NCI-H2227 (cell line): Measurements from ENCODE around the gene CTXN1.
"Not testable (repeated sequence)": the region's sequence is repeated elsewhere in the genome, so short reads cannot be mapped to it uniquely, and the experiment has no call there.

Source experiments
- DNase-seq: peaks from one replicate; lab custom pipeline; 2025; ENCODE audit not compliant: unreplicated experiment; lab: John Stamatoyannopoulos, UW

Gene CTXN1

DNA sequence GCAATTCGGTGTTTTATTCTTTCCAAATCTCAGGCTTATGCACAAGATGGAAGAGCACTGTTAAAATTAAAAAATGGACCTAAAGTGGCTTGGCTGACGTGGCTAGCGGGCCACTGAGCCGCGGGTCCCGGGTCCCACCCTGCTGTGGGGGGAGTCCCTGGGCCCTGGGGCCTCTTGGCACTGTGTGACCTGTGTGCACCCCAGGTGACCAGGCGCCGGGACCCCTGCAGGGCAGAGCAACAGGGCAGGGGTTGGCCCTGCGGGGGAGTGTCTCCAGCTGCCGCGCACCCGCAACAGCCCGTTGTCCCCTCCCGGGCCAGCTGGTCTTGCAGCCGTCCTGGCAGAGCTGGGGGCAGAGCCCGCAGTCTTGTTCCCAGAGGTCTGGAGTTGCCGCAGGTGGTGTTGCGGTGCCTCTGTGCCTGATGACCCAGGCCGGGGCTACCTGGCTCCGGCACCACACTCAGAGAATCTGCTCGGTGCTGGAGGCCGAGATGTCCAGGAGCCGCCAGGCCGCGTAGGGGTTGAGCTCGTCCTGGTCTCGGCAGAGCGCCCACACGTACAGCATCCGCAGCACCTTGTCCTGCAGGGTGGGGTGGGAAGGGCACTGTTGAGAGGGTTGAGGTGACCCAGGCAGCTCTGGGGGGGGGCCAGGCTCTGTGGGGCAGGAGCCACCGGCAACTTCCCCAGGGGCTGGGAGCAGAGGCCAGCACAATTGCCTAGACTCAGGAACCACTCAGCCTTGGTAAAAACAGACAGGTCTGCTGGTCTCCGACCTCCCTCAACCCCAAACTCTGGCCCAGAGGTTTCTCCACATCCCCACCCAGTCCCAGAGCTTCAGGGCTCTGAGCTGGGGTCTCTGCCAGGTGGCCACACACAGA, 1.0 kb upstream of the CTXN1 start:
- DNase-seq: no peak

DNA sequence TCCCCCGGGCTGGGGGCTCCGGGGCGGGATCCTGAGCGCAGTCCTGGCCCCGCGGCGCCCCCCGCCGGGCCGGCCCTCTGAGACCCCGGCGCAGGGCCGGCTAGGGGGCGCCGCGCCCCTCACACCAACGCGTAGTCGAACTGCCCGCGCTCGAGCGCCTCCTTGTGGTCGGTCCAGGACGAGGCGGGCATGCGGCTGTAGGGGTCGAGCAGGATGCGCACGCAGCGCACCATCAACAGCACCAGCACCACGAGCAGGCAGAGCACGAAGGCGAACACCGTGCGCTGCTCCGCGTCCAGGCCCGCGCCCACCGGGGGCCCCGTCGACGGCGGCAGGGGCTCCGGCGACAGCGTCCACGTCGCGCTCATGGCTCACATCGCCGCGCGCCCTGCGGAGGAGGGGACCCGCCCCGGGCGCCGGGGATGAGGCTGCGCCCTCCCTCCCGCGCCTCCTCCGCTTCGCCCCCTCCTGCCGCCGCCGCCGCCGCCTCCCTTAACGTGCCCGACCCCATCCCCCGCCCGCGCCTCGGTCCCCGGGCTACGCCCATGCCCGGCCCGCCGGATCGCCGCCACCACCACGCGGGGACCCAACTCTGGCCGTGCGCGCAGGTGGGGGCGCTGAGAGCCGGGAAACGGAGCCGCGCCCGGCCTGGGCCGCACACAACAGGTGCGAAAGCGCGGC, 624 bp downstream of the CTXN1 start:
- DNase-seq: peak; percentile 87

DNA sequence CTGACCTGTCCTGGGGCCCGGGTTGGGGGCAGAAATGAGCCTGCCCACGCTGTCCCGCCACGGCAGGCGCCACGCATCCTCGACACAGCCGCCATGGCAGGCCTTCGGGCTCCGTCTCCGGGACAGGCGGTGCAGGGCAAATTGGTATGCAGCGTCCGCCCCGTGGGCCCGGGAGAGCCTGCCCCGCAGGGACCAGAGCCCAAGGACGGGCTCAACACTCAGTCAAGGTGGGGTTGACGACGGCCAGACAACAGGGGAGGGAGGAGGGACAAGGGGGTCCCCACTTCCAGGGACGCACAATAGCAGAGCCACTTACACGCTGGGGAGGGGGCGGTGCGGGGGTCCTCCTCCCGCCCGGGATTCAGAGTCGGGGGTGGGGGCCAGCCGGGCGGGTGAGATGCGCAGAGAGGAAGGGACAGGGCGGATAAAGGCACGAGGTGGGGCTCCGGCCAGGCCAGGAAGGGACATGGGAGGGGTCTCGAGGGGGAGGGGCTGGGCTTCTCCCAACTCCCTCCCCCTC, 1.2 kb downstream of the CTXN1 start:
- DNase-seq: no peak

DNA sequence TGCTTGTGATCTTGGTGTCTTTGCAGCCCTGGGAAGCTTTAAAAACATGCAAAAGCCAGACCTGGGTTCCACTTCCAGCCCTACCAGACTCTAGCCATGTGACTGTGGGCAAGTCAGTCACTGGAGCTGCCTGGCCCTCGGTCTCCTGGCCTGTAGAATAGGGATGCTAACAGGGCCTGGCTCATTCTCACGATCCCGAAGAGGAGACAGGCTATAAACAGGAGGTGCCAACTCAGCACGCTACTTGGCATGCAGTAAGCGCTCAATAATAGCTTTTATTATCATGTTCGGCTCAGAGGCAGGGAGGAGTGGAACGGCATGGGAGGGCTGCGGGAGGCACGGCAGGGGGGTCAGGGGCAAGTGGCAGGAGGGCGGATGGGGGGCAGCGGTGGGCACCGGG, 1.7 kb downstream of the CTXN1 start:
- DNase-seq: no peak

DNA sequence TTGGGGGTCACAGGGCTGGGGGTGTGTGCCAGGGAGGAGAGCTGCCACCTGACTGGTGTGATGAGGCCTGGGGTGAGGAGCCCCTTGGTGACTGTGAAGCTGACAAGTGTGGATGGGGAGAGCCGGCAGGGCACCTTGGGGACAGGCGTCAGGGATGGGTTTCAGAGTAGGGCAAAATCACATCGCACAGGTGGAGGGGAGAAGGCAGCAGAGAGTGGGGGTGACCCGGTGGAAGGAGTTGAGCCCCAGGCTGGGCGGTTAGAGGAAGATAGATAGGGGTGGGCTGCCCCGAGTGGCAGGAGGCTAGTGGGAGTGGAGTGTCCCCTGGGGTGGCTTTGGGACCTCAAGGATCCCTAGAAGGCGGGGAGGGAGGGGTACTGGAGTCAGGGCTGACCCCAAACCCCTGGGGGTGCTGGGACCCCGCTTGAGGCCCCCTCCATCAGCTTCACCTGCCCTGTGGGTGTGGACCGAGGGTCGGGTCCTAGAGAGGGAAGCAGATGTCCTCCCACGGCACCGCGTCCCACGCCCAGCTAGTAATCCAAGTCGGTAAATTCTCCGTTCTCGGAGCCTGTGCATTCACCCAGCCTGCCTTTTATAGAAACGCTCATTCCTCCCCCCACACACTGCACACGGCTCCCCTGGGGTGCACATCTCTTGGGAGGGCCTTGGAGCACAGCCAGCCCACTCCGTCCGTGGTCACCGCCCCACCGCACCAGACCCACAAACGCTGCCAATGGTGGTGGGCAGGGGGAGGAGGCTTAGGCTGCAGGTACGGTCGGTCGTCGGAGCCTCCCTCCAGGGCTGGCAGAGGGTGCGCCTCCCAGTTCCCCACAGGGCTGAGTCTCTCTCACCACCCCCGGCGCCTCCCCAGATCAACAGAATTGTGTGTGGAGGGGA, 2.4 kb downstream of the CTXN1 start:
- DNase-seq: peak; percentile 21

GRCh38 chr19:7922836-7923195, 3.1 kb downstream of the CTXN1 start:
- DNase-seq: no peak

DNA sequence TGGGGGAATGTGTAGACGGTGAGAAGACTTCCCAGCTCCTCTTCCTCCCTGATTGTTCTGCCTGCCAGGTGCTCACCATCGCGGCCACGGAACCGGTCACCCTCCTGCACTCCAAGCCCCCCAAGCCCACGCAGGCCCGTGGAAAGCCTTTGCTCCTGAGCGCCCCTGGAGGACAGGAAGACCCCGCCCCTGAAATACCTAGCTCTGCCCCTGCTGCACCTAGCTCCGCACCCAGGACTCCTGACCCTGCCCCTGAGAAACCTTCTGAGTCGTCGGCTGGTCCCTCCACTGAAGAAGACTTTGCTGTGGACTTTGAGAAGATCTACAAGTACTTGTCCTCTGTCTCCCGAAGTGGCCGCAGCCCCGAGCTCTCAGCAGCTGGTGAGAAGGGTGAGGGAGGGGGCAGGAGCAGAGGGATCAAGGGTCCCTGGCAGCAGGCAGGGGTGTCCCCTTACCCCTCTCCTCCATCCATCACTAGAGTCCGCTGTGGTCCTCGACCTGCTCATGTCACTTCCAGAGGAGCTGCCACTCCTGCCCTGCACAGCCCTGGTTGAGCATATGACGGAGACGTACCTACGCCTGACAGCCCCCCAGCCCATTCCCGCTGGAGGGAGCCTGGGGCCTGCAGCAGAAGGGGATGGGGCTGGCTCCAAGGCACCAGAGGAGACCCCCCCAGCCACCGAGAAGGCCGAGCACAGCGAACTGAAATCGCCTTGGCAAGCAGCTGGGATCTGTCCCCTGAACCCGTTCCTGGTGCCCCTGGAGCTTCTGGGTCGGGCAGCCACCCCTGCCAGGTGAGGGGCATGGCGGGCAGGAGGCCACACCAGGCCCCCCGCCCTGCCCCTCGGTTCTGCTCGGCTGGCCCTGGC, 3.7 kb downstream of the CTXN1 start:
- DNase-seq: no peak

GRCh38 chr19:7921302-7921966, 4.5 kb downstream of the CTXN1 start:
- peak; percentile 66 for DNase-seq

DNA sequence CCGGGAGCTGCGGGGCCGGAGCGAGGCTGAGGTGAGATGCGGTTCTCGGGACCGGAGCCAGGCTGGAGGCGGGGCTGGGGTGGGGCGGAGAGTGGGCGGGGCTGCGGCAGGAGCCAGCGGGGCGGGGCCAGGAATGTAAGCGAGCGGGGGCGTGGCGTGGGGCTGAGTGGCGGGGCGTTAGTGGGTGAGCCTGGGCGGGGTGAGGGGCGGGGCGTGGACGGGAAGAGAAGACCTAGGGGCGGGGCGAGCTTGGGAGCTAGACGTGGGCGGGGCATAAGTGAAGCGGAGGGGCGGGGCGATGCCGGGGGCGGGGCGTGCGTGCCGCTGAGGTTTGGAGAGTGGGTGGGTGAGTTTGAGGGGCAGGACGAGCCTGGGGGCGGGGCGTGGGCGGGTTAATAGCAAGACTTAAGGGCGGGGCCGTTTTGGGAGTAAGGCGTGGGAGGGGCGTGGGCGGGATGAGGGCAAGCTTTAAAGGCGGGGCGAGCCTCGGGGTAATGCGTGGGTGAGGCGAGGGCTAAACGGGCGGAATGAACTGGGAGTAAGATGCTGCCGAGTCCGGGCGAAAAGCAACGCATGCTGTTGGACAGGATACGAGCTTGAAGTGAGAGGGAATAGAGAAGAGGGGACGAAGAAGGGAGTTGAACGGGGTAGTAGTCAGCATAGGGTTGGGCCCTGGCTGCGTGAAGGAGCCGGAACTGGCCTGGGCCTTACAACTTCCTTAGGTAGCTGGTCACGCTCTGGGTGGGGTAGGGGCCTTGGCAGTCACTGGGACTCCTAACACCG, 5.2 kb downstream of the CTXN1 start:
- peak; percentile 98 for DNase-seq

DNA sequence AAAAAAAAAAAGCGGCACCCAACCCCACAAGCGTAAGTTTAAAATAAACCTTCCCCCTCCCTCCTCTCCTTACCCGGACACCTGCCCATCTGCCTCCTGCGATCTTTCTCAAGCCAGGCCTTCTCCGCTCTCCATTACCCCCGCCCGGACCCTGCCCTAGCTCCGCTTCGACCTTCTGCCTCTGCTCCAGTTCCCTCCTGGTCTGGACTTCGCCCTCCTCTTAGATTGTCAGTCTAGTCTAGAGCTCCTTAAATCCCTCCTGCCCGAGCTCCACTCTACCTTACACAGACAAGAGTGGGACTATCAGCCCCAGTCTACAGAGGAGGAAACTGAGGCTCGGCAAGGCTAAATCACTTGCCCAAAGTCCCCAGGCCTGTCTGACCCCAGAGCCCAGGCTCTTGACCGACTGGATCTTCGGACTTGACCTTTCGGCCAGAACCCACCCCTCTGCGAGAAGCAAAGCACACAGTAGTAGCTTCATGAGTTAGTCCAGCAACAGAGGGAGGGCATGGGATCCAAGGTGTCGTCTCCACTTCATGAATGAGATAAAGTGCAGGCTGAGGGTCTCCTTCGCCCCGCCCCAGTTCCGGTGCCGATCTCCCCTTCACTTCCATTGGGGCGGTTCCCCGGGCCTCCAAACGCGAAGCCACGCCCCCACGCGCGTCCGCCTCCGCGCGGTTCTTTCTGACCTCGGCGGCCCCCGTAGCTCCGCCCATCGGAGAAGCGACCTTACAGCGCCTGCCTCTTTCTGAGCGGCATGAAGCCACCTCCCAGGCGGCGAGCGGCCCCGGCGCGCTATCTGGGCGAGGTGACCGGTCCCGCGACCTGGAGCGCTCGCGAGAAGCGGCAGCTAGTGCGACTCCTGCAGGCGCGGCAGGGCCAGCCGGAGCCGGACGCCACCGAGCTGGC, 6.1 kb downstream of the CTXN1 start, which contains the start of gene SNAPC2:
SNAPC2 (plus strand) TSS at position 729 of the 909 bp plus-strand sequence; CDS start at position 758, 29 bp downstream.
- peak; percentile 96 for DNase-seq

DNA sequence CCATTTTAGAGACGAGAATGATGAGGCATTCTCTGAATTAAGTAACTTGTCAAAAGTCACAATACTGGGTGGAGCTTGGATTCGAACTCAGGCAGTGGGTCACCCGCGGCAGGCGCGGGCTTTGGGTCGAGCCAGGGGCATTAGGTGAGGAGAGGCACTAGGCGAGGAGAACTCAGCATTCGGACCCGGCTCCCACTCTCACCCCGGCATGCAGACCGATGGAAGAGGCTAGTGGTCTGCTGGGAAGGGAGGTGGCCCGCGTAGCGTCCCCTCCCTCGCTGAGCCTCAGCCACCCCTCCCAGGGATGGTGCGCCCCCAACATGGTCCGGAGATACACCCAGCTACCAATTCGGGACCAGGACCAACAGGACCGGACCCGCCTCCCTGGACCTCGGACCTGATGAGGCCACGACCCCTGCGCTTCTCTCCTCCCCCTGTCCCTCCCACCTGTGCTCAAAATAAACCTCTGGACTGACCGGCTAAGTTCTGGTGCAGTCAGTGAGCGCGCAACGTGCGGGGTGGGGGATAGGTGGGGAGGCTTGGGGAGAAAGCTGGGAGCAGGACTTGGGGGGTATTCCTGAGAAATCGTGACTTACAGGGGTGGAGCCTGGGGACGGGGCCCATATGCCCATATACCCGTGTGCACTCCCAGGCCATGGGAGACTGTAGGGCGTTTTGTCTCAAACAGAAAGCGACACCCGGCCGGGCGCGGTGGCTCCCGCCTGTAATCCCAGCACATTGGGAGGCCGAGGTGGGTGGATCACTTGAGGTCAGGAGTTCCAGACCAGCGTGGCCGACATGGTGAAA, 7.1 kb downstream of the CTXN1 start:
- DNase-seq: no peak

- DNase-seq: not testable (repeated sequence)
Observed at GRCh38 chr19:7918062-7918614, 7.8 kb downstream of the CTXN1 start.

DNA sequence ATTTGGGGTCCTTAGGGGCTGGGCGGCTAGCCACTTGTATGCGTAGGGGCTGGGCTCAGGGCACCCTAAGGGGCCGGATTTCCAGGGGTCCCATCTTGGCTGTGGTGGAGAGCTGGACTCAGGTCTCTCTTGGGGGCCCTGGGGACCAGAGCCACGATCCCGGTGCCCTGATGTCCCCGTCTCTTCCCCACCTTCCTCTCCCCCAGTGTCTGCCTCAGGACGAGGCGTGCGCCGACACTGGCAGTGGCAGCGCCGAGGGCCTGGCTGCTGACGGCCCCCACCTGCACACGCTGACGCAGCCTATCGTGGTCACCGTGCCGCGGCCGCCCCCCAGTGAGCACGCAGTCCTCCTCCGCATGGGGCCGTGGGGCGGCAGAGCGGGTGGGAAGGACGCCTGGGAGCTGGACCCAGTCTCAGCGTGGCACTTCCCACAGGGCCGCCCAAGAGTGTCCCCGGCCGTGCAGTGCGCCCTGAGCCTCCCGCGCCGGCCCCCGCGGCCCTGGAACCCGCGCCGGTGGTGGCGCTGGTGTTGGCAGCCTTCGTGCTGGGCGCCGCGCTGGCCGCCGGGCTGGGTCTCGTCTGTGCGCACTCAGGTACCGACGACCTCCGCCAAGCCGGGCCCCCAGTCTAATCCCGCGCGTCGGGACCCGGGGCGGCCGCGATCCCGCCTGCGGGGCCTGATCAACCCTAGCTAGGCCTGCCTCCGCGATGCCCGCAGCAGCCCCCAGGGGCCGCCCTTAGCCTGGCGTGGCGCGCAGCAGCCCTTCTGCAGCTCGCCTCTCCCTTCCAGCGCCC, 8.5 kb downstream of the CTXN1 start:
- no peak for DNase-seq

- DNase-seq: no peak
Observed at GRCh38 chr19:7916955-7917266, 9.0 kb downstream of the CTXN1 start.

- peak; percentile 11 for DNase-seq
Observed at GRCh38 chr19:7916103-7916954, 9.6 kb downstream of the CTXN1 start.
